NCI-H345 (cell line): ENCODE measurements around the gene HM13.
"Not testable (repeated sequence)": the region's sequence is repeated elsewhere in the genome, so short reads cannot be mapped to it uniquely, and the experiment has no call there.

ENCODE experiments used
- DNase-seq: peaks from one replicate; lab custom pipeline; 2025; lab: John Stamatoyannopoulos, UW

Gene HM13, protein sequence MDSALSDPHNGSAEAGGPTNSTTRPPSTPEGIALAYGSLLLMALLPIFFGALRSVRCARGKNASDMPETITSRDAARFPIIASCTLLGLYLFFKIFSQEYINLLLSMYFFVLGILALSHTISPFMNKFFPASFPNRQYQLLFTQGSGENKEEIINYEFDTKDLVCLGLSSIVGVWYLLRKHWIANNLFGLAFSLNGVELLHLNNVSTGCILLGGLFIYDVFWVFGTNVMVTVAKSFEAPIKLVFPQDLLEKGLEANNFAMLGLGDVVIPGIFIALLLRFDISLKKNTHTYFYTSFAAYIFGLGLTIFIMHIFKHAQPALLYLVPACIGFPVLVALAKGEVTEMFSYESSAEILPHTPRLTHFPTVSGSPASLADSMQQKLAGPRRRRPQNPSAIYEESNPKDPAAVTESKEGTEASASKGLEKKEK

DNA sequence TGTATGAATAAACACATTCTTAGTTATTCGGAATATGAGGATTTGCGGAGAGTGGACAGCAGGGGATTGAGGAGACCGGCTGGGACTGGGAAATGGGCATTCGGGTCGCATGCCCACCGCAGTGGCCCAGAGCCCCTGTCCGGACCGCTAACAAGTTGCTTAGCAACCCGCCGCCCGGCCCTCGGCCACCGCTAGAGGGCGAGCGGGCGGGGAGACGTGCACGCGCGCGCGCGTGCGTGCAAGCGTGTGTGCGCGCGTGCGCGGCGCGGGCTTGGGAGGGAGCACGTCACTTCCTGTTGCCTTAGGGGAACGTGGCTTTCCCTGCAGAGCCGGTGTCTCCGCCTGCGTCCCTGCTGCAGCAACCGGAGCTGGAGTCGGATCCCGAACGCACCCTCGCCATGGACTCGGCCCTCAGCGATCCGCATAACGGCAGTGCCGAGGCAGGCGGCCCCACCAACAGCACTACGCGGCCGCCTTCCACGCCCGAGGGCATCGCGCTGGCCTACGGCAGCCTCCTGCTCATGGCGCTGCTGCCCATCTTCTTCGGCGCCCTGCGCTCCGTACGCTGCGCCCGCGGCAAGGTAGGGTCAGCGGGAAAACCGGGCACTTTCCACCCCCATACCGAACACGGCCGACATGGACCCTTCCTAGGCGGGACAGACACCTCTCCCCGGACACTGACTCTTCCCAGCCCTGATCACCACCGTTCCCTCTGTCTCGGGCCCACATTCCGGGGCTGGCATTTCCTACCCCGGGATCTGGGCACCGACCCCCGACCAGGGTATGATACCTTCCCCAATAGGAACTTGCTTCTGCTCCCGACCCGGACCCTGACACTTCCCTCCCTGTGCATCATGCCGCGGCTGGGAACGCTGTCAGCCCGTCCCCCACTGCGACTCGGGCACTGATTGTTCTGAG, at the start of gene HM13:
TSS of gene HM13 (plus strand) at position 289 of the 918 bp plus-strand sequence. CDS start at position 399, 110 bp downstream.
- peak; percentile 97 for DNase-seq

DNA sequence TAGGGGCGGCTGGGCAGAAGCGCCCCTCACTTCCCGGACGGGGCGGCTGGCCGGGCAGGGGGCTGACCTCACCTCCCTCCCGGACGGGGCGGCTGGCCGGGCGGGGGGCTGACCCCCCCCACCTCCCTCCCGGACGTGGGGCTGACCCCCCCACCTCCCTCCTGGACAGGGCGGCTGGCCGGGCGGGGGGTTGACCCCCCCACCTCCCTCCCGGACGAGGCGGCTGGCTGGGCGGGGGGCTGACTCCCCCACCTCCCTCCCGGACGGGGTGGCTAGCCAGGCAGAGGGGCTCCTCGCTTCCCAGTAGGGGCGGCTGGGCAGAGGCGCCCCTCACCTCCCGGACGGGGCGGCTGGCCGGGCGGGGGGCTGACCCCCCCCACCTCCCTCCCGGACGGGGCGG, 43.3 kb upstream of the HM13 start:
- not testable (repeated sequence) for DNase-seq

DNA sequence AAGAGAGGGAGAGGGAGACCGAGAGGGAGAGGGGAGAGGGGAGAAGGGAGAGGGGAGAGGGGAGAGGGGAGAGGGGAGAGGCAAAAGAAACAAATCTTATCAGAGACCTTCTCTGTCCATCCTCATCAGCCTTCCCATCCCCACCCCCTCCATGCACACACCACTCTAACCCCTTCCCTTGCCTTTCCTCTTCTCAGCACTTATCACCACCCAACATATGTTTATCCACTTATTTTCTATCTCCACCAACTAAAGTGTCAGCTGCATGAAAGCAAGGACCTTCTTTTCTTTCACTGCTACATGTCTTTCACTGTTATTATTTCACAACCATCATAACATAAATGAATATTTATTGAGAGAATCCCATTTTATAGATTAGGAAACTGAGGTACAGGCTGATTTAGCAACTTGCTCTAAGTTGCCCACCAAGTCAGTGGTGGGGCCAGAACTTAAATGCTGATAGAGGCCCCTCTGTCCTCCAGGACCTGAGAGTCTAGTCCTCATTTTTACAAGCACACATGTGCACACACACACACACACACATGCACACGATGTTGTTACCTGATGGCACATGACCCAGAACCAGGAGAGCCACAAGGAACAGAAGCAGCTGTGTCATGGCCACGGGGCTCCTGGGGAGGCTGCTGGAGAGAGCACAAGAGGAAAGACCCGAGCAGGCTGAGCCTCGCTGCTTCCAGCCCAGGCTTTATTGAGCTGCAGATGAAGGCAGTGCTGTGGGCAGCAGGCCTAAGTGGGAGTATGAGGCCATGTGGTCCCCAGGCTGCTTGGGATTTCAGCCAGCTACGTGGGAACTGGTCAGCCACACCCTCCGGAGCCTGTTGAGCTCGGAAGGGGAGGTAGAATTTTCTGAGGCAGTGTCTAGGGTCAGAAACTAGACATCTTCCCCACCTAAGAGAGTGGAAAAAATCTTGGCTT, 41.6 kb upstream of the HM13 start:
- no peak for DNase-seq

DNA sequence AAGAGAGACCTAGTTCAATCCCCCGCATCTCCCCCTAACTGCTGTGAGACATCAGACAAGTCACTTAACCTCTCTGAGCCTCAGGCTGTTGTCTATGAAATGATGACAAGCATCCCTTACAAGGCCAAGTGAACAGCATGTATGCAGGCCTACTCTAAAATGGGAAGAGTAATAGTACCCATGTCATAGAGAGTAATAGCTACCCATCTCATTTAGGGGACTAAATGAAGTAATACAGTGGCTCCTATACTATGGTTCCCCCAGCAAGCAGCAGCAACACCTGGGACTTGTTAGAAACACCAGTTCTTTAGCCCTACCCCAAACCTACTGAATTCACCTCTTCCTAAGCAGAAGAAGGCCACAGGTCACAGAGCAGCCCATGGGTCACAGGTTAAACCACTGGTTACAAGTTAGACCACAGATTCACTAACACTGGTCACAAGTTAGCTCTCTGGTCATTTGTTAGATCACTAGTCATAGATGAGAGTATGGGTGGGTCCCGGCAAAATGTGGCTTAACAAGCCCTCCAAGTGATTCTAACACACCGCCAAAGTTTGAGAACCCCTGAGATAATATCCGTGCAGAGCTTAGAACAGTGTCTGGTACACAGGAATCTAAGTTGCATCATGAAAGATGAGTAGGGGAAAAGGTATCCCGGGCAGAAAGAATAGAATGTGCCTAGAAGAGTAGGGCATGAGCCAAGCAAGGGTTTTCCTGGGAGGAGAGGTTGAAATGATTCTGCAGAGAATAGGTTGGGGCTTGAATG, 40.7 kb upstream of the HM13 start:
- DNase-seq = no peak

DNA sequence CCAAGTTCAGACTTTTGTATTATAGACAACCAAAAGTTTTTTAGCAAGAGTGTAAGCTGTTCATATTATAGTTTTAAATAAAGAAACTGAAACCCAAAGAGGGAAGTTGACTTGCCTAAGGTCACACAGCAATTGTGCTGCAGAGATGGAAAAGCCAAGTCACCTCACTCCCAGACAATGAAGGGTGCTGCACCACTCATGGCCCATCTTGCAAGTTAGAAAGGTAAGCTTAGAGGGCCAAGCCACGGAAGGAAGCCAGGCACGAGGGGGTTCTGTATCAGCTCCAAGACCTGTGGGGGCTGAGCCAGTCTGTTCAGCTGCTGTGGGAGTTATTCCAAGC, 40.2 kb upstream of the HM13 start:
- DNase-seq = no peak

DNA sequence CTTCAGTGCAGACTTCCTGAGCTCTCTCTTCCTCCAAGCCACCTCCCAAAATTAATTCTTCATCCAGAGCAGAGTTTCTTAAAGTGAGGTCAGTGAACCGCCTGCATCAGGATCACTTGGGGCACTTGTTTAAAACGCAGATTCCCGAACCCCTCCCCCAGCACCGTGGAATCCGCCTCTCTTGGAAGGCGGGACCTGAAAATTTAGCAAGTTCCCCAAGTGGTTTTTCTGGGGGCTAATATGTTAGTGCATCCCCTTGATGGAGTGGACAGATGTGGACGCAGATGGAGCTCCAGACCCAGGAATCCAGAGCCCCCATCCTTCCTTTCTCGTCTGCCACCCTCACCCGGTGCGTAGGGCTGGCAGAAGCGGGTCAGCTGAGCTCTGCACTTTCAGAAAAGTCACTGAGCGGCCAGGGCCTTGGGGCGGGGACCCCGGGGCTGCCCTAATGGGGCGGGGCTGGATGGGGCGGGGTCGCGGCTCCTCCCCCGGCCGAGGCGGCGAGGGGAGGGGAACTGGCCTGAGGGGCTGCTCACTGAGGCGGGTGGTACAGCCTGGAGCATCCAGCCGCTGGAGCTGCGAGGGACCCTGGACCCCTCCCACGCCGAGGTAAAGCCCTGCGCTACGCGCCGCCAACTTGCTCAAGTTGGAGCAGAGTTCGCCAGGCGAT, 39.3 kb upstream of the HM13 start, which contains the start of the genes DEFB124 and REM1:
TSS of gene DEFB124 (minus strand) at position 370 of the 670 bp plus-strand sequence. CDS start 2,114 bp downstream, outside the sequence.
TSS of gene REM1 (plus strand) at position 531 of the 670 bp plus-strand sequence. CDS start 1,158 bp downstream, outside the sequence.
- DNase-seq = no peak

DNA sequence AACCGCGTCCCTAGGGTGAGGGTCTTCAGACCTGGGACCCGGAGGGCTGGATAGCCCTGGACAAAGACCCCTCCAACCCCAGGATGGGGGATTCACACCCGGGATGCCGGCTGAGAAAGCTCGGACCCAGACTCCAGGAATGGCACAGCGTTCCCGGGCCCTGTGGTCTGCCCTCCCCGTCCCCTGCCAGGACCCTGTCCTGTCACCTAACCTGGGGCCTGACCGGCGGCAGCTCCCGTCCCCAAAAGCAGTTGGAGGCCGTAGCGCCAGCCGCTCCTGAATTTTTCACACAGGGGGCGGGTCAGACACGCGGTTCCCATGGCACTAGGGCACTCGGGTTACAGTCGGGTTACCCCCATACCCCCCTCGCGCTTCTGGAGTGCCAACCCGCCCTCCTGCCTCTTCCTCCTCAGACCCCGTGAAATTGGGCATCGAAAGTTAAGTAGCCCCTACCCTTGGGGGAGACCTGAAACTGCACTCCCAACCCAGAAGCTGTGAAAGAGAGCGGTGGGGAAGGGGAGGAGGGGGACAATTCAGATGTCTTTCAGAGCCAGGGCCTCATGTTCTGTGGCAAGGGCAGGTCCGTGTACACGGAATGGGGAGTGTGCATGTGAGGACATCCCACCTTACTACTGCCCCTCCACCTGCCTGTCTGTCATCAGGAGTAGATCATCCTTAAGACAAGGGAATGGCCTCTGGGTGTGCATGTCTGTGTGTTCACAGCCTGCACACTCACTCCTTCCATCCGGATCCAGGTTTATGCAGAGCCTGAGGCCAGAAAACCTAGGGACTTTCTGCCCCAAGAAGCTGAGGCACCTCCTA, 38.6 kb upstream of the HM13 start:
- DNase-seq = no peak

DNA sequence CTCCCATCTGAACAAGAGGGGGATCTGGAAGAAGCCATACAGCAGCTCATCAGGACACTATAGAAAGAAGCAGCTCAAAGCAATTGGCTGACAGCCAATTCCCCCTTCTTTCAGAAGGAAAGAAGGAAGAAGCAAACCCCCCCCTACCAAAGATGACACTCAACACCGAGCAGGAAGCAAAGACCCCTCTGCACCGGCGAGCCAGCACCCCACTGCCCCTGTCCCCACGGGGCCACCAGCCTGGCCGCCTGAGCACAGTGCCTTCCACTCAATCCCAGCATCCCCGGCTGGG, 38.0 kb upstream of the HM13 start:
- DNase-seq = no peak

DNA sequence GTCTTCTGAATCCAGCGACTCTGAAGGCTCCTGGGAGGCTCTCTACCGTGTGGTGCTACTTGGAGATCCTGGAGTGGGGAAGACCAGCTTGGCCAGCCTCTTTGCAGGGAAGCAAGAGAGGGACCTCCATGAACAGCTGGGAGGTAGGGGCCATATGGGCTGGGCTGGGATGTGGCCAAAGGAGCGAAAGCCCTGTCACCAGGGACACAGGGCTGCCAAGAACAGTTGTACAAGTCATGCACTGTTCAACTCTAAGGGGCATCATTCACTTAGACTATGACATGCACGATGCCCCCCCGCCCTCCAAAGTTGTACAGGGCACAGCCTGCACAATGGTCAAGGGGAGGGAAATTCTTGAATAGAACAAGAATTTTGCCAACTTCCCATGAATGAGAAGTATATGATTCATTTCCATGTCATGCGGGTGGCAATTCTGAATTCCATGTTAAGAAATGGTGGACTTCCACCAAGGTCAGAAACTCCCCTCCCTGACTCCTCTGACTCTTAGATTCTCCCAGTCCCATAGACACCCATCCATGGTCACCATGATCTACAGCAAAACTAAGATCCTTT, 37.5 kb upstream of the HM13 start:
- DNase-seq = no peak

DNA sequence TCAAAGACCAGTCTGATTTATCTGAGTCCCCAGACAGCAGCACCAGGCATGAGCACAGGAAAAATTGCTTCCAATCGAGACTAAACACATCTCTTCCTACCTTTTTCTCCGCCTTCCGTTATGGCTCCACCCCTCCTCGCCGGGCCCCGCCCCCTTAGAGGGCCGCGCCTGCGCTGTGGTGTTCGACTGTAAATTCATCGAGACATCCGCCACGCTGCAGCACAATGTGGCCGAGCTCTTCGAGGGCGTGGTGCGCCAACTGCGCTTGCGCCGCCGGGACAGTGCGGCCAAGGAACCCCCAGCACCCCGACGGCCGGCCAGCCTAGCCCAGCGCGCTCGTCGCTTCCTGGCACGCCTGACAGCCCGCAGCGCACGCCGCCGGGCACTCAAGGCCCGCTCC, 30.2 kb upstream of the HM13 start:
- no peak for DNase-seq

DNA sequence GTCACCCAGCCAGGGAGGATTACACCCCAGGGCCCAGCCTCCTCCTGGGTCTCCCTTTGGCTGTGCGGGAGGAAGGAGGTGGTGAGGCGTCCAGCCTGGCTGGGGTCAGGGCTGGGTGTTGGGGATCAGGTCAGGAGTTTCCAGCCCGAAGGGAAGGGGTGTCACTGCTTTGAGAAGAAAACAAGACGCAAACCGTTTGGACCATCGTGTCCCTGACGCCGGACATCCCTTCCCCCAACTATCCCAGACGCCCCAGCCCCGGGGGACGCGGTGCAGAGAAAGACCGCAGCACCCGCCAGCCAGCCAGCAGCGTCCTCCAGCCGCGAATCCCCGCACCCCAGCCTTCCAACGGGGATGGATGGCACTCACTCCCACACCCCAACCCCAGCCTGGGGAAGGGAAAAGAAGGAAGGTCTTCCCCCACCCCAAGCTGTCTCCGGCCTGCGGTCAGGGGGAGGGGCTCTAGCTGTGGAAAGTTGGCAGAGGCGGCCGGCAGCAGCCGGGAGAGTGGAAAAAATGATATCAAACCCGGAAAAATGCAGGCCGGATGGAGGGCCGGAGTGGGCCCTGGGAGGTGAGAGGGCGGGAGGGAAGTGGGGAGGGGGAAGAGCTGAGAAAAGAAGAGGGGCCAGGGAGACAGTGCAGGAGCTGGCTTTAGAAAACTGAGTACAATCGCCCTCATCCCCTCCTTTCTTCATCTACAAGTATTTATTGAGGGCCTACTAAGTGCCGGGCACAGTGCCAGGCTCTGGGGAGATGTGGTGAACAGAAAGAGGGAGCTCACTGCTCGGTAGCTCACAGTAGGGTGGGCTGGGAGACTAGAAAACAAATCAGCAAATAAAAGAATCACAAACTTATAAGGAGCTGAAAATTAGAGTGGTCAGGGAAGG, 28.5 kb upstream of the HM13 start:
- DNase-seq = no peak

DNA sequence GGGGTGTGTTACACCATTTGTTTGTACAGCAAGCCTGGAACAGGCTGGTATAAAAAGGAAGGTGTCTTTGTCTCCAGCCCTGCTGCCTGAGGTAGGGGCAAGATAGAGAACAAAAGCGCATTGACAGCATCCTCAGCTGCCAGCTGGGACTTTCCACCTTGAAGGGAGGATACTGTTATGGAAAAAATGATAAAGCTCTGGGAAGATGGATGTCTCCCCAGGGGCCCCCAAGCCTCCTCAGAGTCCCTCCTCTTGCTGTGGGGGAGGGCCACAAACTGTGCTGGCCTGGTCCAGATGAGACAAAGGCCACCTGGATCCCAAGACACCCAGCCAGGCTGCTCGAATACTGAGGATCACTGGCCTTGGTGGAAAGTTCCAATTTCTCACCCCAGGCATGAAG, 26.1 kb upstream of the HM13 start:
- no peak for DNase-seq

DNA sequence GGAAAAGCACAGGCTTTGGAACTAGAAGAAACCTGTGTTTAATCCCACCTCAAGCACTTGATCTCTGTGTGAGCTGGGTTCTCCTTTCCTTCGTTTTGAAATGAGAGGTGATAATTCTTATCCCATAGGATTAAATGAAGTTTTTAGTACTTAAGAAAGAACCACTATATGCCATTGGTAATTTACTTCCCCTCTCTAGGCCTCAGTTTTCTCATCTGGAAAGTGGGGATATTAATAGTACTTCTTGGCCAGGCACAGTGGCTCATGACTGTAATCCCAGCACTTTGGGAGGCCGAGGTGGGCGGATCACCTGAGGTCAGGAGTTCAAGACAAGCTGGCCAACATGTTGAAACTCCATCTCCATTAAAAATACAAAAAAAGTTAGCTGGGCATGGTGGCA, 25.1 kb upstream of the HM13 start:
- no peak for DNase-seq

DNA sequence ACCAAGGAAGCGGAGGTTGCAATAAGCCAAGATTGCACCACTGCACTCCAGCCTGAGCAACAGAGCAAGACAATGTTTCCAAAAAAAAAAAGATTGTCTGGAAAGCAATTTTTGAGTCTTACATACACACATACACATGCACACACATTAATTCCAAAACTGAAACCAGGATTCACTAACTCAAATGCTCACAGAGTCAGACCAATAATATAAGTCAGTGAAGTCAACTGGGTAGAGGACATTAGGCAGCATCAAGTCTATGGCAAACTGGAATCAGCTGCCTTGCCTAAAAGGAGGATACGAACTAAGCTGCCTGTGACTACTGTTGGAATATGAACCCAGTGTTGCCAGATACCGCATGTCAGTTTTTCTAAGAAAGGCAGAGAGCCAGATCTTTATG, 23.5 kb upstream of the HM13 start:
- no peak for DNase-seq

DNA sequence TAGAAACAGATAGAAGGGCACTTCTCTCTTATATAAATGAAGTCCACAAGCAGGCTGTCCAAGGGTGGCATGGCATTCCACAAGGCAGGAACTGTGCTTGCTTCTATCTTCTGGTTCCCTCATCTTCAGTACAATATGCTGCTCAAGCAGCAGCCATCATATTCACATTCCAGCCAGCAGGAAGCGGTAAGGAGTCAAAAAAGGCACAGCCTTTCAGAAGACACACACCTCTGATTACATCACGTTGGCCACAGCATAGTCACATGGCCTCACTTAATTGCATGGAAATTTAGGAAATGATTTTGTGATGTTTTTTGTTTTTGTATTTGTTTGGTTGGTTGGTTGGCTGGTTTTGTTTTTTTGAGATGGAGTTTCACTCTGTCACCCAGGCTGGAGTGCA, 20.1 kb upstream of the HM13 start:
- DNase-seq = no peak

DNA sequence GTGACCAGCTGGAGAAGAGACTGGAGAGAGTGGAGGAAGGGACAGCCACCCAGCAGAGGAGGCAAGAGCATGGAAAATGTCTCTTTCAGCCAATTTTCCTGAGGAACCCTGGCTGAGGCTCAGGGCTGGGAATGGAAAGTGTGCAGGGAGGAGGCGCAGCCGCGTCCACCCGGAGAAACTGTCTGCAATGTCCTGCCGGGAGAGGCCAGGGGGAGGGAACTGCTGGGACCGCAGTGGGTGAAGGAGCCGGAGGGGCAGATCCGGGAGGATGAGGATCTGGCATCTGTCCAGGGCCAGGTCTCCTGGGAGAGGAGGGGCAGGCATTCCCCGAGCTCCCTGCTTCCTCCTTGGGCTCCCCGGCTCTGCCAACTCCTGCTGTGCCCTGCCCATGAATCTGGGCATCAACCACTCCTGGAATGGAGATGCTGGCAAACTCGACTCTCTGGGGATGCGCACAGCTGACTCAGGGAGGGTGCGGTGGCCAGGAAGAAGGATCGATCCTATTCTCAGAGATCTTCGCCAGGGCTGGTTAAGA, 17.4 kb upstream of the HM13 start:
- DNase-seq = no peak

DNA sequence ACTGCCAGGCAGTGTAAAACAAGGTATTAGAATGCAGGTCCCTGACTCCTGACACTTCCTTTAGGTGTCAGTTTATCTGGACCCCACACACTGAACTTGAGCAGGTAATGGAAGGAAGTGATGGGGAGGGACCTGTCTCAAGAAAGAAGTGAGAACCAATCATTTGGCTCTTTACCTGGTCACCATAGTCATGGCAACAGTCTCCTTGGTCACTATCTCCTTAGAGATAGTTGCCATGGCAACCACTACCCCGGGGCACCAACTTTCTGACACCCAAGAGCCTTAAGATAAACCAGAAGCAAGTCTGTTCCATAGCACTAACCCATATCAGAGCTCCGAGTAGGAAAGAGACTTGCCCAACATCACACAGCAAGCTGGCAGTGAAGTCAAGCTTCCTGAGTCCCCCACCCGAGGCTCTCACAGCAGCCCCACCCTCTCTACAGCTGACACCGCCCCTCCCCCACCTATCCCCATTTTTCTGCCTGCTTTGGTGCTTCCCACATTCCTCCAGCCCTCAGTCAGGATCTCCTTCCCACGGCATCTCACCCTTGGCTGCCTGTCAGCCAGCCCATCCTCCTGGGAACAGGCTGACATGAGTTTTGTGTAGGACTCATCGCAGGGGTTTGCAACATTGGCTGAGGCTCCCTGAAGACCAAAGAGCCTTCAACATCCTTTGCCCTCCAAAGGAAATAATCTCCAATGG, 16.3 kb upstream of the HM13 start:
- no peak for DNase-seq
